PFSK-1 (cell line): ENCODE measurements around the gene KIF27.
"Not testable (repeated sequence)": the region's sequence is repeated elsewhere in the genome, so short reads cannot be mapped to it uniquely, and the experiment has no call there.

Experiments used
- FOXP2 ChIP-seq: optimal IDR thresholded peaks from 2 replicates; pipeline ENCODE3; 2011; ENCODE audit warnings: borderline replicate concordance, control low read depth, inconsistent platforms; ENCODE audit not compliant: insufficient read depth; ENCODE audit errors: extremely low read length, extremely low read depth
- POLR2AphosphoS5 ChIP-seq: IDR thresholded peaks from 2 replicates; pipeline ENCODE4 v1.6.1; 2012; ENCODE audit warnings: low read depth, mild to moderate bottlenecking, control low read depth, low read length, moderate library complexity
- REST ChIP-seq, 2 experiments: IDR thresholded peaks; 2 replicates each; pipeline versions ENCODE4 v1.6.1 to v1.8.0; 2011 to 2012; ENCODE audit warnings: low read depth in 2 of 2, low read length in 2 of 2, control low read depth in 1 of 2, inconsistent platforms in 1 of 2, mild to moderate bottlenecking in 1 of 2, moderate library complexity in 1 of 2; ENCODE audit not compliant: insufficient read depth in 1 of 2
- SIN3A ChIP-seq: IDR thresholded peaks from 2 replicates; pipeline ENCODE4 v1.6.1; 2012; ENCODE audit warnings: mild to moderate bottlenecking, low read length, moderate library complexity, borderline replicate concordance; ENCODE audit not compliant: insufficient read depth
- TAF1 ChIP-seq: IDR thresholded peaks from 2 replicates; pipeline ENCODE4 v1.6.1; 2012; ENCODE audit warnings: low read length, control low read depth, borderline replicate concordance; ENCODE audit not compliant: insufficient read depth

The KIF27 gene

GRCh38 chr9:83906144-83906543 is 15.1 kb downstream of the KIF27 start:
- no peak for TF ChIP-seq TAF1
- TF ChIP-seq FOXP2: no peak
- no peak for TF ChIP-seq REST (IDR thresholded peaks at IDR 0.05; ENCODE audit: insufficient read depth in 1 of 2, low read depth in 2 of 2, low read length in 2 of 2)
- TF ChIP-seq POLR2AphosphoS5: no peak
- TF ChIP-seq SIN3A: no peak

DNA sequence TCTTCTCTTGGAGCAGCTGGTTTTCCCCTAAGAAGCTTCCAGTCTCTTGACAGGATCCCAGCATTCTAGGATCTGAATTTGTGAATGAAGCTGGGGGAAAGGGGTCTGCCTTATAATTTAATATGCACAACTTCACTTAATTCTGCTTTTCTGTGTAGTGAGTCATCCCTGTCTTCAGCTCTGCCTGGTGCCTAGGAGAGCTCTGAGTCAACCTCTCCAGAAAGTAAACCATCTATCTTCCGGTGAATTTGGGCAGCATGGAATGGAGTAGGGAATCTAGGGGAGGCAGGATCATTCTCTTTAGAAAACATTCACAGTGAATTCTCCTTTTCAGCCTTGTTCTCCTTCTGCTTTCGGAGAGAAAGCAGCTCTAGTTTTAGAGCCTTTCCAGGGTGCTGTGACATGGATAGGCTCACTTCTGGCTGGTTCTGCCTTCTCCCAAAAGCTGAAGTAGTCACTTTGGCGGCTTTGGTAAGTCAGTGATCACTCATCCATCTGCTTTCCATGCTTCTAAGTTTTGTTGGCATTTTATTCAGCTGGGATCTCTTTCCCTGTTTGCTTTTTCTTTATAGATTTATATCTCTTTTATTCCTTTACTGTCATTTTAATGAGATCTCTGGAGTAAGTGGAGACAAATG is 96.1 kb downstream of the KIF27 start:
- TF ChIP-seq POLR2AphosphoS5 (peak; percentile 47; the same call in 1 of the 2 replicates), TAF1 (0 out of 2 replicates have a peak, but pooled peaks have one; percentile 17)

DNA sequence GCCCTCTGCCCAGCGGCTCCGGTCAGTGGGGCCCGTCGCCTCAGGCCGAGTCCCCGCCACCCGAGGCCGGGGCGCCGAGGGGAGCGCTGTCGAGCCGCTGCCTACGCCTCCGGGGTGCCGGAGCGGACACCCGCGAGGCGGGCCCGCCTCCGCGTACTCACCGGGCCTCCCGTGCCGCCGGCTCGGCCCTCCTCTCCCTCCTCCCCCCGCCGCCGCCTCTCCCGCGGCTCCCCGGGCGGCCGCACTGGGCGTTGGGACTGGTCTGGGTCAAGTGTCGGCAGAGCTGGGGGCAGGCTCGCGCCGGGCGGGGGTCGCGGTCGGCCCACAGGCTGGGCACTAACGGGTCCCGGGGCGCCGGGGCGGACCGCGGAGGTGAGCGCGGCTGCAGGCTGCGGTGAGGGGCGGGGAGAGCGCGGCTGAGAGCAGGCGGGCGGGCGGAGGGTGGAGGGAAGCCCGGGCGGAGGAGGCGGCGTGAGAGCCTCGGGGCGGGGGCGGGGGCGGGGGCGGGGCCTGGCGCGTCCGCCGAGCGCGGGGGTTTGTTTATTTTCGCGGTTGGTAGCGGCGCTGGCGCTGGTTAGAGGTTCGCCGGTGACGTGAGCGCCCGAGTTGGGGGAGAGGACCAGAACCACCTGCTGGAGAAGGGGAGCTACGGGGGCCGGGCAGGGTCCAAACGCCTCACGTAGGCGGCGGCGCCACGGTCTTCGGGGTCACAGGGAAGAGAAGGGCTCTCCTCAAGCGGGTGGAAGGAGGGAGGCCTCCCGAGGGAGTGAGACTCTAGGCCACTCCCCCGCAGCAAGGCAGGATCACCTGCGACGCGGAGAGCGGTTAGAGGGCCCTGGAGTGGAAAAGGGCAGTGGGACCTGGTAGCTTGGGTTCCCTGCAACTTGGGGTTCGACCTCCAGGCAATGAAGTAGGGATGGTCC is 103.6 kb downstream of the KIF27 start, which contains the start of gene GKAP1:
TSS of gene GKAP1 (minus strand) at position 414 of the 923 bp plus-strand sequence. CDS start 11,252 bp downstream, outside the sequence.
- TF ChIP-seq POLR2AphosphoS5; TAF1; REST (IDR thresholded peaks at IDR 0.05; ENCODE audit: insufficient read depth in 1 of 2, low read depth in 2 of 2, low read length in 2 of 2): not testable (repeated sequence)

GRCh38 chr9:83800236-83801033 is 120.8 kb downstream of the KIF27 start:
- TF ChIP-seq SIN3A (no peak), TAF1 (no peak), REST (IDR thresholded peaks at IDR 0.05; ENCODE audit: insufficient read depth in 1 of 2, low read depth in 2 of 2, low read length in 2 of 2) (no peak), FOXP2 (no peak), POLR2AphosphoS5 (no peak)

DNA sequence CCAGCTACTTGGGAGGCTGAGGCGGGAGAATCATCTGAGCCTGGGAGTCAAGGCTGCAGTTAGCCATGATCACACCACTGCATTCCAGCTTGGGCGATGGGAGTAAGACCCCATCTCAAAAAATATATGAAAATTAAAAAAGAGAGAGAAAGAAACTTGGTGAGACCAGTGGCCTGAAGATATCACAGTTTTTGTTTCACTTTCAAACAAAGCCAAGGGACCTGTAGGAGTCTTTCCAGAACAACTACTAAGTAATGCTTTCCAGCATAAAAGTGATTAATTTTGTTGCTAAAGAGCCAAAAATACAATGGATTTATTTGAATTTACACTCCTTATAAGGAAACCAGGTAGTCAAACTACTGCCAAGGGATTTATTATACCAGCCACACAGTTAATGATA is 127.2 kb downstream of the KIF27 start:
- TF ChIP-seq SIN3A (no peak), TAF1 (no peak), REST (IDR thresholded peaks at IDR 0.05; ENCODE audit: insufficient read depth in 1 of 2, low read depth in 2 of 2, low read length in 2 of 2) (no peak), FOXP2 (no peak), POLR2AphosphoS5 (no peak)
